ENCODE measurements around the gene NDN.

The NDN gene

DNA sequence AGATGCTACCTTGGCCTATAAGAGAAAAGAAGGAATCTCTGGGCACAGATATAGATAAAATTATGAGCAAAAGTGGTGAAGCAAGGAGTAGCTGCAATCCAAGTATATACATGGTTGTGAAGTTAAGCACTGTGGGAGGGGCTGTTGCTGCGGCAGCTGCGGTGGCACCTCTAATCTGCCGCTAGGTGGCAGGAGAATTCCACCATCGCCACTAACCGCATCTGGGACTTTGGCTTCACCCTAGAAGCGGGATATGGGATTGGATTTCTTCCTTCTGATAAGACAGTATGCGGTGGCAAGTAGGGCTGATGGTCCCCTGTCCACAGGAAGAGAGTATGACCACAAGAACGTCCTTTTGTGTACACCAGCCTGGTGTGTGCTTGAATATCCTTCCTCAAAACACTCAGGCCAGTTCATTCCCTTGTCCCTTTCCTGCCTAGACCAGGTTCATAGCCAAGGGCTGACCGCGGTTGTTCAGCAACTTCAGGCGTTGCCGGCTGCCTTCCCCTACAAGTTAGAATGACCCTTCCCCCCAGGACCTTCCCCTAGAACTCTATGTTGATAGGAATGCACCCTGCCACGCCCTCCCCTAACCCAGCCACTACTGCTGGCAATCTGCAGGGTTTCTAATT is 44.6 kb downstream of the NDN start:
- H3K4me3 ChIP-seq (ENCODE audit: control insufficient read depth, low read depth, low read length), result no peak overlapping the region
- DNase-seq (ENCODE audit: low read depth), result peak; percentile 62
- TF ChIP-seq, protein P1, sequence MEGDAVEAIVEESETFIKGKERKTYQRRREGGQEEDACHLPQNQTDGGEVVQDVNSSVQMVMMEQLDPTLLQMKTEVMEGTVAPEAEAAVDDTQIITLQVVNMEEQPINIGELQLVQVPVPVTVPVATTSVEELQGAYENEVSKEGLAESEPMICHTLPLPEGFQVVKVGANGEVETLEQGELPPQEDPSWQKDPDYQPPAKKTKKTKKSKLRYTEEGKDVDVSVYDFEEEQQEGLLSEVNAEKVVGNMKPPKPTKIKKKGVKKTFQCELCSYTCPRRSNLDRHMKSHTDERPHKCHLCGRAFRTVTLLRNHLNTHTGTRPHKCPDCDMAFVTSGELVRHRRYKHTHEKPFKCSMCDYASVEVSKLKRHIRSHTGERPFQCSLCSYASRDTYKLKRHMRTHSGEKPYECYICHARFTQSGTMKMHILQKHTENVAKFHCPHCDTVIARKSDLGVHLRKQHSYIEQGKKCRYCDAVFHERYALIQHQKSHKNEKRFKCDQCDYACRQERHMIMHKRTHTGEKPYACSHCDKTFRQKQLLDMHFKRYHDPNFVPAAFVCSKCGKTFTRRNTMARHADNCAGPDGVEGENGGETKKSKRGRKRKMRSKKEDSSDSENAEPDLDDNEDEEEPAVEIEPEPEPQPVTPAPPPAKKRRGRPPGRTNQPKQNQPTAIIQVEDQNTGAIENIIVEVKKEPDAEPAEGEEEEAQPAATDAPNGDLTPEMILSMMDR (conservative IDR thresholded peaks at IDR 0.05; ENCODE audit: control insufficient read depth, insufficient read depth, low read depth, low read length), result peak; percentile 76

Data from fibroblast of mammary gland (primary cell).